ENCODE data around the gene PRMT7.

Gene PRMT7

DNA sequence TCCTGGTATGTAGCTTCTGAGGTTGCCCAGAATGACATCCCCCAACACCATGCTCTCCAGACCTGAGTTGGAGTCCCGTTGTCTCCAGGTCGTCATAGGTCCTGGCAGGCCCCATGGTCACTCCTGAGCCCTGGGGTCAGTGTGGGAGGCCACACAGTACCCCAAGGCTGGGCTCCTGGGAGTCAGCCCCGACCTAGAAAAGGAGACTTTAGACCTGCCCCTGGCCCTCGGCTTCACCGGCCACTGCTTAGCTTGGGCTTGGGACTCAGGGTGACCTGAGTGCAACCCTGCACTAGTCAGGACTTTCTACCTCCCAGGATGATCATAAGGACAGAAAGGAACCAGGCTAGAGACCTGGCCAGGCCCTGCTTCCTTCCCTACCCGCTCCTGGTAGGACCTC lies 65.8 kb downstream of the PRMT7 start:
- DNase-seq (ENCODE audit: low read depth): no peak

DNA sequence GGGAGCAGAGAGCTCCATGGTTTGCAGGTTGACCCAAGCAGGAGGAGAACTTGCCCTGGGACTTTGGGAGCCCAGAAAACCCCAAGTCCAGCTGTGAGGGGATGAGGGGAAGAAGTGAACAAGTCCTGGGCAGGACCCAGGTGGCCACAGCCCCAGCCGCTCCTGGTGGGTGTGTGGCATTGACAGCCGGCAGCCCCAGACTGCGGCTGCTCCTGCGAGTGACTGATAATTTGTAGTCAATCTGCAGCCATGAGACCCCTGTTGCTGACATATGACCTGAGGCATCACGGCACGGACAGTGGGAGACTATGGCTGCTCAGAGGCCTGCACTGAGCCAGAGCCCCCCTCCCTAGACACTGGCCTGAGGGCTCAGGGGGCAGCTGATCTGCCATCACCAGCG lies 66.4 kb downstream of the PRMT7 start:
- no peak for DNase-seq (ENCODE audit: low read depth)

DNA sequence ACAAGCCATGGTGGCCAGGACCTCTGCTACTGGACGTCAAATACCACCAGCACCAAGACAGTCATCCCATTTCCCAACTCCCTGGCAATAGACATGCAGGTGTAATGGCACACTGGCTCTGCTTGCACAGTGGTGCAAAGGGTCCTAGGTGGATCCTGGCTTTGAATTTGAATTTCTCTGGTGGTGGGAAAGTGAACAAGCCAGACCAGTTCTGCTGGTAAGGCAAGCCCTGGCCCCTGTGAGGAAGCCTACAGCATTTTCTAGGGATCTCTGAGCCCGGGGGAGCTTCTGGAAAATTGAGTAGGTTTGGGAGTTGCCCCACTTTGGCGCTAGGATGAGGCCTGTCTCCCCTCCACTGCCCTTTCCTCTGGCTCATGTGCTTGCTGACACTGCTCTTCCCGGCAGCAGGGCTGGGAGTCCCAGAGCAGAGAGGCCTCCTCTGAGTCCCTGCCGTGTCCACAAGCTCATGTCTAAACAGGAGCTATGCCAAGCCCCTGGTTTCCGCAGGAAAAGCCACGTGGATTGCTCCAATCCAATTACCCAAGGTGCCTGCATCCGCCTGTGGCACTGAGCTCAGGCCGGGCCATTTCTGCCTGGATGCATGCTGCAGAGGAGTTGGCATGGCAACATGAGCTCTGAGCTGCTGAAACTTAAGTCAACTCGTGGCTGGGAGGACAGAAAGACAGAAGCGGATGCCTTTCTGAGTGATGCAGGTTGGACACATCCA lies 67.0 kb downstream of the PRMT7 start:
- no peak for DNase-seq (ENCODE audit: low read depth)

DNA sequence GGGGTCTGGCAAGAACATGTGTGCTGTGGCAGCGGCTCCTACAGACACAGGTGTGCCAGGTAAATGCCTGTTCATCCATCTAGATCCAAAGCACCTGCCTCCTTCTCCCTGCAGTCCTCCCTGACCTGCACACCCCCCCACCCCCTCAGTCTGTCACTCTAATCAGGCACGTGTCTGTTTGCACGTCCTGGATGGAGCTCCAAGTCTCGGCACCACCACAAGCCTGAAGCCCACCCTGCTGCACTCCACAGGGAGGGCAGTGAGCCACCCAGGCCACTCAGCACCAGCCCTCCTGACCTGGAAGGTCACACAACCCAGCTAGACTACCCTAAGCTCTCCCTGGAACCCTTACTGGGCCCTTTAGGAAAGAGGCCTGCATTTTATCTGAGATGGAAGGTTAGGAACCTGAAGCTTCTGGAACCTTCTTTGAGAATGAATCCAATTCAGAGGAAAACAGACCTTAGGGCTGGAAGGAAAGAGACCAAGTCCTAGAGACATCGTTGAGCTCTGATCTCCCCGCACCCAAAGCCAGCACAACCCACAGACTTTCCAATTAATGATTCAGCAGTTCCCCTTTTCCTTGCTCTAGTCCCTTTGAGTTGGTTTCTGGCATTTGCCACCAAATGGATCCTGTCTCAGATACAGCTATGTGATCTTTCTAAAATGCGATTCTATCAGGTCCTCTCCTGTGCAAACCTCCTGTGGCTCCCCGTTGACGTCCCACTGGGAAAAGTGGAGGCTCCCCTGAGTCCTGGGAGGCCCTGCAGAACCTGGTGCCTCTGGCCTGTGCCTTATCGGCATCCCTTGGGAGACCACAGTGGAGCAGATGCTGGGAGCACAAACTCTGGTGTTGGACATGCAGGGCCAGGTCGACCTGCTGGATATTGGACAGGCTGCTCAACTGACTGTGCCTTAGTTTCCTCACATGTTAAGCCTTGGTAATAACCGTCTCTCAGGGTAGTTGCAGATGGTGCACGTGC lies 67.9 kb downstream of the PRMT7 start:
- DNase-seq (ENCODE audit: low read depth): no peak

DNA sequence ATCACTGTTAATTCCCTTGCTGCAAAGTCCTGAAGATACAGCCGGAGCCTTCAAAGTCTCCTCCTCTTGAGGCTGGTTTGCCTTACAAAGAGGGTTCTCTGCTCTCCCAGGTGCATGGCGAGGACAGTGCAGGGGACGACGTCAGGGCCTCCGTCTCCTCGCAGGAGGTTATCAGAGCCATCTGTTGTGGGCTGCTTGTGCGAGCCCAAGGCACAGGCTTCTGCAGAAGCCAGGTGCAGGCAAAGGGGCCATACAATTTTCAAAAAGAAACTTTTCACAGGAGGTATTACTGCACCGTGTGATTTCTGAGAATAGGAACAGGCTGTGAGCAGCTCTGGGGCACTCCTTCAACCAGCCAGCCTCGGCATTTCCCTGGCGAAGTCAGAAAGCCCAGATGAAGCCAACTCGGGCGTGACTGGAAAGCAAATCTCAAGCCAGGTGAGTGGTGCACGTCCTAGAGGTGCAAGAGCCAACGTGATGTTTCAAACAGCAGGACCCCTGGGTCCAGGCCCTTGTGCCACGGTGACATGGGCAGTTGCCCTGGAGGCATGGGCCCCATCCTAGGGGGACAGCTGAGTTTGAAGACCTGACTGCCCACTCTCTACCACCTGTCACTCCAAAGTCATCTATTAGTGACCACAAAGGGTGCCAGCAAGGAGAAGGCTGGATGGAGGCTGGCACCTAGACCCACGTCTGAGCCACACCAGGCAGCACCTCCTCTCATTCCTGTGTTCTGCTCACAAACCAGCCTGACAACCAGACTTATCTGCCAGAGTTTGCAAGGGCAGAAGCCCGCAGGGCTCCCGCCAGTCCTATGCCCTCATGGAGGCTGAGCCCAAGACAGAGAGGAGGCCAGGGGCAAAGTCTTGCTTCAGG lies 68.9 kb downstream of the PRMT7 start:
- DNase-seq (ENCODE audit: low read depth): no peak

DNA sequence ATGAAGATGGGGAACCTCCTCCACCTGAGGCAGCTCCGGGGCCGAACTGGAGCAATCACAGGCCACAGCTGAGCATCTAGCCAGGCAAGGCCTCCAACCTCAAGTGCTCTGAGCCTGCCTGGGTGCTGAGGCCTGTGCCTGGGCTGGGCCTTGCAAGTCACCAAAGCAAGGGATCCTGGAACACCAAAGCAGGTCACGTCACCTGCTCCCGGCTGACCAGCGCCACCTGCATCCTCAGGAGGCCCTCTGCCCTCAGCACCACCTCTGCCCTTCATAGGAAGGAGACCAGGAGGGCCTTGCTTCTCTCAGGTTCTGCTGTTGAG lies 69.5 kb downstream of the PRMT7 start:
- DNase-seq (ENCODE audit: low read depth): no peak

DNA sequence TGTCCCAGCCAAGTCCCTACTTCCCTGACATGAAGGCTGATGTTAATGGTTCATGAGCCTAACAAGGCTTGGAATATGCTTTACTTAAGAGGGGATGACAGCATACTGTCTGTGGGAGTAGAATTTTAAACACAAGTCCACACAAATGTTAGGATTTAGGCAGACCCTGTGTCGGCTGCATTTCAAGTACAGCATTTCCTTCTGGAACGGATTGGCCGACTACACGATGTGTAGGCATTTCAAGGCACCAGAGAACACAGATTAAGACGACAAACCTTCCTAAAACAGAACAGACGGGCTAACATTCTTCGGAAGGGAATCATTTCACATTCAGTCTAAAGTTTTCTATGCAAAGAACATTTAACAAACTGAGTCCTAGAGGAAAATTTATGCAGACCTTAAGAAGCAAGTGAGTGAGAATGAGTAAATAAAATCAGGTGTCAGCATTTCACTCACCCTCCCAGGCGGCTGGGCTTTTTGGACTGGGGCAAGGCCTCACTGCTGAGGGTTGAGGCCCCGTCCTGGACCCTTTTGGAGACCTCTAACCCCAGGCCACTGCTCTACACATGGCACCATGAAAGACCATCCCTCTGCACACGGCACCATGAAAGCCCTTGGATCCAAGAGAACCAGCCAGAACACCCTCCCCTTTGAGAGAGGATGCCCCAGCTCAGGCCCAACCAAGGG lies 70.0 kb downstream of the PRMT7 start:
- DNase-seq (ENCODE audit: low read depth): no peak

DNA sequence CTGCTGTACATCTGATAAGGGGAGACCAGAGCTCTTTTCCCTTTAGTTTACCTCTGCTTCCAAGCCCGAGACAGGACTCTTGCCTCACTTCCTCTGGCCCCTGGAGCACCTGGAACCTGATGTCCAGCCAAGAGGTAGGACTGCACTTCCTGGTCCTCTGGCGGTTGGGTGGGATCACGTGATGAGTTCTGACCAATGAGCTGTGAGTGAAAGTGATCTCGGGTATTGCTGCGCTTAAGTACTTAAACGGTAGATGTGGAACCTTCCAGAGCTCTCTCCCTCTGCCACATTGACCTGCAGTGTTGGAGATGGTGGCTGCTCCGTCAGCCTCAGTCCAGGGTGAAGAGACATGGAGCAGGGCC lies 70.5 kb downstream of the PRMT7 start:
- no peak for DNase-seq (ENCODE audit: low read depth)

DNA sequence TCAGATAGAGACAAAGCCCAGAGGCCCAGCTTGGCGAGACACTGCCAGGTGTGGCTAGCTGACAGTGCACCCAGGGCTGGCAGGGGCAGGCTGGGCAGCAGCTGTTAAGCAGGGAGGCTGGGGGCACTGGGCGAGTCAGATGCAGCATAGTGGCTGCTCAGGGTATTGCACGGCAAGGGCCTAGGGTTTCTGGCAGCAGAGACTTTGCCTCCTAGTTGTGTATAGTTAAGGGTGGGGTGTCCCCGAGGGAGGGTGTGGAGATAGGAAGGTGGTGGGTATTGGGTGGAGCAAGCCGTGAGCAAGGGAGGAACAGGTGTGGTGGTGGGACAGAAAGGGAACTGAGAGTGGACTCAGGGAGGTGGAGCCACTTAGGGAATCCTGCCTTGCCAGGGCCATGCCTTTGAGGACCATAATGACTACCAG lies 71.5 kb downstream of the PRMT7 start:
- no peak for DNase-seq (ENCODE audit: low read depth)

DNA sequence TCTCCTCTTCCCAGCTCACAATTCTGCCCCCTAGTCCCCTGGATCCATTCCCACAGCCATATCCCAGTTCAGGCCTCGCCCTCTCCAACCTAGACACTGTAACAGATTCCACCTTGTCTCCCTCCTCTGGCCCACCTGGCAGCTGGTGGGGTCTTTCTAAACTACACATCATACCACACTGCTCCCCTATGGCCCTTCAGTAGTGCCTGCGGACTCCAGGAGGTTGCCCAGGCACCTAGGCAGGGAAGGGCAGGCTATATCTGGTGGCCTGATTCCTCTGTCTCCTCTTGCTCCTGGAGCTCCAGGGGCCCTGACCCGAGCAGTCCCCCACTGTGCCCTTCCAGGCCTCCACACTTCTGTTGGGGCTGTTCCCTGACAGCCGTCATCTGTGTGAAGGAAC lies 73.0 kb downstream of the PRMT7 start:
- DNase-seq (ENCODE audit: low read depth): no peak

DNA sequence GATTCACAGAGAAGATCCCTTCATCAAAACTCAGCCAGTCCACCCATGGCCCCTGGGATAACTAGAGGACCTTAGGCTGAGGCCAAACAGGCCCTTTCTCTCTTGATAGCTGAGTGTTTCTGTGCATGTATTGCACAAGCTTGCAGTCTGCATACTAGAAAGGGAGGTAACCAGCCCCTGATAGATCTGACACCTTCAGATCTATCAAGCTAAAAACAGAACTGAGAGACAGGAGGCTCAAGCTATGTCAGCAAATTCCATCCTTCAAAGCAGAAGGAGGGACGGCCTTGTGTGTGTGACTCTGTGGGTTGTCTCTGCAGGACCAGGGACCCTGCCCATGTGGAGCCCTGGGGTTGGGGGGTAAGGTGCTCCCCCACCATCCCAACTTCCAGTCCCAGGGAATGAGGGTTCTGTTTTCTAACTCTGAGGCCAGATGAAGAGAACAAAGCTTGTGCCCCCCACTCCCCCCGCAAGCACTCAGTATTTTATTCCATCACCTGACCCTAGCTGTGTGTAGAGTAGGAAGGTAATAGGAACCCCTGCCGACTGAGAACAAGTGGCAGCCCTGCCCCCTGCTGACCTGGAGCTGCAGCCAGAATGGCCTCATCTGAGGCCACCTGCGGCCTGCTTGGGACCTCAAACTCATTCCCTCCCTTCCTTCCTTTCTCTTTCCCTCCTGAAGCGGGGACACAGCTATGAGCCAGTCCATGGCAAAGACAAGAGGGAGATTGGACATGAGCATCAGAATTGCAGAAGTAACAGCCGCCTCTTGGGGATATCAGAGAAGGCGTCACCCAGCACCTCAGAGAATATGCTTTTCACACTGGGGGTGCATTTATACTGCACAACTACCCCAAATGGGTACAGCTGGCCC lies 73.7 kb downstream of the PRMT7 start:
- no peak for DNase-seq (ENCODE audit: low read depth)

DNA sequence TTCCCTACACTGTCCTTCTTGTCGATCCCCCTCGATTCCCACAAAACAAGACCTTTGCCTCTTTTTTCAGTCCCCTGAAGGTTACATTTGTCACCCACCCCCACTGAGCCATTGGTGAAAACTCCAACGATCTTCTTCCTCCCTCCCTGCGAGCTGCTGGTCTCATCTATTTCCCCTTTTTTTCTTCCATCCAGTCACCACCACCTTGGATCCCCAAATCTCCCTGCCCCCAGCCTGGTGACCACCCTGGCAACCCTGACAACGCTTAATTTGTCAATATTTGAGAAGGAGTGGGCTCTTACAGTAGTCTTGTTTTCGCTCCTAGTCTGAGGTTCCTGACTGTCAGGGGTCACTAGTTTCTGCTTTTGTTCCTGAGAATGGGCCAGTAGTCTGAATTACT lies 74.6 kb downstream of the PRMT7 start:
- no peak for DNase-seq (ENCODE audit: low read depth)

DNA sequence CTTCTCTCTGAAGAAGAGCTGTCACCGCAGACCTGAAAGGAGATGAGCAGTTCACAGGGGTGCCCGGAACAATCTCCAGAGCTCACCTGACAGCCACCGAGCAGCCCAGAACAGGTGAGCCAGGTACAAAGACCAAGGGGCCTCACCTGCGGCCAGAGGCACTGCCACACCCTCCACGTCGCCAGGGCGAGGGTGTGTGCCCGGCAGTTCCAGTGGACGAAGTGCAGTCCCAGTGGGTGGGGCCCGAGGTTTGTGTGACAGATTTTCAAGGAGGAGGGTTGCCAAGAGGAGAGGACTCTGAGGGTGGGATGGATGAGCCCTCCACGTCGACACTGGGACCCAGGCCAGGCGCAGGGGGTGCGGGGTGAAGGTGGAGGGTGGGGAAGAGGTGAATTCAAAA lies 75.8 kb downstream of the PRMT7 start:
- no peak for DNase-seq (ENCODE audit: low read depth)

DNA sequence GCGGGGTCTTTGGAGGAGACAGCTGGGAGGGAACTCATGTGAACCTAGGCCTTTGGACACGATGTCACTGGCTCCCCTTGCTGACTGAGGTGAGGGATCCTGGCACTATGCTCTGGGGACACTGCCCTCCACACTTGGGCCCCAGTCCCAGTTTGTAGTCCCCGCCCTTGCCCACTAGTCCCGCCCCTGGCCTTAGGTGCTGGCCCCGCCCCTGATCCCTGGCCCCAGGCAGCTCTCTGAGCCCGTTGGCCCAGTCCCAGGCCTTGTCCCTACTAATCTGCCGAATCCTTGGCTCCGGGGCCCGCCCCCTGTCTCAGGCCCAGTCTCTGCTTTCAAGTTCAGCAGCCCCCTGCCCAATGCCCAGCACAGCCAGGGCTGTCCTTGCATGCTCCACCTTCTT lies 76.5 kb downstream of the PRMT7 start:
- no peak for DNase-seq (ENCODE audit: low read depth)

DNA sequence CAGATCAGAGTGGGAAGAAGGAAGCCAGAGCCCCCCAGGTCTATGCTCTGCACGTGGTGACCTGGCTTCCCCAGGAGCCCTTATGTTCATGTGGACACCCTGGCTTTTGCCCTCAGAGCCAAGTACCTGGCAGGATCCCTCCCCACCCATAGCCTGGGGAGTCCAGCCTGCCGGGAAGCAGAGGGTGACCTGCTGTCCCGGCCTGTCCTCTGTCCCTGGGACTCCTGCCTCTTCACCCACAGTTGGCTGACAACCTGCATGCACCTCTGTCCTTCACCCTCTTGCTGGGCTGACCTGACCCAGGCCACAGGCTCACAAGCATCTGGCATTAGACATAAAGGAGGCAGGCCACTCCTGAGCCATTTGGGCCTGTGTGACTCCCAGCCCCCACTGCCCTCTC lies 77.3 kb downstream of the PRMT7 start:
- no peak for DNase-seq (ENCODE audit: low read depth)

DNA sequence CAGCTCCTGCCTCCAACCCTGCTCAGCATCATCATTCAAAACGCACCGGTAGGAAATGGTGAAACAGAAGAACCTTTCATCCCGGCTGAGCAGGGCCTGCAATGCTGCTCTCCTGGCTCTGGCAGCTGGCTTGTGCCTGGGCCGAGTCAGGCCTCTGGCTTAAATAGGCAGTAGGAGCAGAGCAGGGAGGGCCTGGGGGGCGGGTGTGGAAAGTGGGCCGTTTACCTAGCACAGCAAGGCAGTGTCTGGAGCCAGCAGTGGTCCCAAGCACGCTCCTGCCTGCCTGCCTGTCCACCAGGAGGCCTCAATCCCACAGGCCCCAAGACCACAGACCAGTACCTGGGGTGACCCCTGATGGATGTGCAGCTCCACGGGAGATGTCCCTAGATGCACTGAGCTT lies 78.2 kb downstream of the PRMT7 start:
- no peak for DNase-seq (ENCODE audit: low read depth)

DNA sequence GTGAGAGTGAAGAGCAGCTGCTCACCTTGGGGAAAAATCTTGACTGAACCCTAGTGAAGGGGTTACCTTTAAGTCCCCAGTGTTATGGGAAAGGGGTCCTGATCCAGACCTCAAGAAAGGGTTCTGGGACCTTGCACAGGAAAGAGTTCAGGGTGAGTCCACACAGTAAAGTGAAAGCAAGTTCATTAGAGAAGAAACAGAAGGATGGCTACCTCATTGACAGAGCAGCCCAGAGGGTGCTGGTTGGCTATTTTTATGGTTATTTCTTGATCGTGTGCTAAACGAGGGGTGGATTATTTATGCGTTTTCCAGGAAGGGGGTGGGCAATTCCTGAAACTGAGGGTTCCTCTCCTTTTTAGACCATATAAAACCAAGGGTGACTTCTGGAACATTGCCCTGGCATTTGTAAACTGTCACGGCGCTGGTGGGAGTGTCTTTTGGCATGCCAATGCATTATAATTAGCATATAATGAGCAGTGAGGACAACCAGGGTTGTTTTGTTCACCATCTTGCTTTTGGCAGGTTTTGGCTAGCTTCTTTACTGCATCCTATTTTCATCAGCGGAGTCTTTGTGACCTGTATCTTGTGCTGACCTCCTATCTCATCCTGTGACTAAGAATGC lies 79.0 kb downstream of the PRMT7 start:
- no peak for DNase-seq (ENCODE audit: low read depth)

DNA sequence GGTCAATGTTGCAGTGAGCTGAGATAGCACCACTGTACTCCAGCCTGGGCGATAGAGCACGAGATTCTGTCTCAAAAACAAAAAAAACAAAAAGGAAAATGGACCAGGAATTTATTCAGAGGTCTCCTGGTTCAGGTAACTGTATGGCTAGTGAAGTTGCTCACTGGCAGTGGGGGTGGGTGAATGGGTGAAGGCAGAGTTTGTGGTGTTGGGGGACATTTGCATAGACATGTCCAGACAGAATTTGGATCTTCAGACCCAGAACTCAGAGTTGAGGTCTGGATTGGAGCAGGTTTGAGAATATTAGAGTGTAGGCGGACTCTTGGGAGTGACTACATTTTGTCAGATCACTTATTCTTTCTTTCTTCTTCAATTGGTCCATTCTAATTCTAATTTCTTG lies 82.5 kb downstream of the PRMT7 start:
- no peak for DNase-seq (ENCODE audit: low read depth)

DNA sequence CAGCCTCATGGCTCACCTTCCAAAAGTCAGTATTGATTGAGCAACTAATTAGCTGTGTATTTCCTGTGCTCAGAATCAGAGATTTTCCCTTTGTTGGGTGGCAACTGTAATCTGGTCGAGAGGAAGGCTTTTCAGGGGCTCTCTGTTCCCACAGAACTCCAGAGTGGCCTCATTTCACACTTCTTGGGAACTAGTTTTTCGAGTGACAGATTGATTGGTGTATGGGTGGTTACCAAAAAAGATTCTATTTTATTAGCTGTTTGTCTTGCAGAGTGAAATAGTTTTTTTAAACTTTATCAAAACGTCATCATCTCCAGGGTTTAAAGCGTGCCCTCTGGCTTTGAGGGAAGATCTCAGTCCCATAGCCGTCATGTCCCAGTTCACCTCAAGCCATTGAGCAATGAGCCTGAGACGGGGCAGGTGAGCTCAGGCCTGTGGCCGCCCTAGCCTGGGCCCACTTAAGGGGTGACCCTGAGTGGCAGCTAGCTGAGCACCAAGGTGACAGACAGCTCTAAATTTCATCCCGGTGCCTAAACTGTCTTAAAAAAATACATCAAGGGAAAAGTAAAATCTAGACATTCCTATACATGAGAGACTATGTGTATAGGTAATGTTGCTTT lies 84.5 kb downstream of the PRMT7 start:
- DNase-seq (ENCODE audit: low read depth): no peak

DNA sequence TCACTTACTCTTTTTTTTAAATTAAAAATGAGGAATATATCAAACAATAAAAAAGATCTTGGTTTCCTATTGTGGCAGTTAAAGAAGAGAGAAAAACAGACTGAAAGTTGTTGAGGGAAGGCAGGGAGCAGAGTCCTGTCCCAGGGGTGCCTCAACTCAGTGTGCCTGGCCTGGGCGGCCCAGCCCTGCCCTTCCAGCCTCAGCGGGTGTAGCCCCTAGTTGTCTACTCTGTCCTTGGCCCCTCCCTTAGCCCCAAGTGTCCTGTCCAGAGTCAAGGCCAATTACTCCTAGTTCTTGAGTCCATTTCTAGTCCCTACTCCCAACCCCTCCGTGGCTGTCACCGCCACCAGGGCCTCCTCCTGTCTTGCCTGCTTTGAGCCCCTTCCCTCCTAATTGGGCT lies 85.0 kb downstream of the PRMT7 start:
- DNase-seq (ENCODE audit: low read depth): no peak

Data from GM04504 (cell line).